Endodermal cell (in vitro differentiated cells): Measurements from ENCODE around the gene ERBB4. TPM values are rescaled to one million over a fixed set of nuclear protein-coding genes. Genes with fewer than 3 reads are reported as not detected.

Experiments
- DNase-seq: peaks from one replicate; pipeline ENCODE4 v3.0.0-alpha.2; 2017
- H3K27ac ChIP-seq: 2 replicates; pipeline ENCODE4 v1.5.1; 2013; ENCODE audit warnings: mild to moderate bottlenecking, low read depth, low read length, moderate library complexity
- H3K27me3 ChIP-seq: 2 replicates; pipeline ENCODE4 v1.6.1; 2013; ENCODE audit warnings: mild to moderate bottlenecking, low read length, moderate library complexity; ENCODE audit not compliant: insufficient read depth, control insufficient read depth, poor library complexity, severe bottlenecking
- H3K36me3 ChIP-seq: 2 replicates; pipeline ENCODE4 v1.7.0; 2013; ENCODE audit warnings: mild to moderate bottlenecking, low read length, moderate library complexity; ENCODE audit not compliant: control insufficient read depth, insufficient read depth
- H3K4me1 ChIP-seq: one replicate; pipeline ENCODE4 v1.7.0; 2013; ENCODE audit warnings: low read length; ENCODE audit not compliant: control insufficient read depth, insufficient read depth
- H3K4me3 ChIP-seq: 2 replicates; pipeline ENCODE4 v1.5.1; 2013; ENCODE audit warnings: mild to moderate bottlenecking, low read length, moderate library complexity
- H3K9ac ChIP-seq: 2 replicates; pipeline ENCODE4 v1.6.1; 2013; ENCODE audit warnings: mild to moderate bottlenecking, low read length, moderate library complexity; ENCODE audit not compliant: poor library complexity, severe bottlenecking; ENCODE audit errors: extremely low read depth
- H3K9me3 ChIP-seq: 2 replicates; pipeline ENCODE4 v1.6.1; 2013; ENCODE audit warnings: mild to moderate bottlenecking, low read length, moderate library complexity; ENCODE audit not compliant: control insufficient read depth
- H3K27ac Mint-ChIP-seq: 2 replicates; pipeline ENCODE4 v1.8.0; 2020; ENCODE audit warnings: mixed read lengths
- H3K27me3 Mint-ChIP-seq: 2 replicates; pipeline ENCODE4 v1.8.0; 2021; ENCODE audit warnings: mild to moderate bottlenecking, mixed read lengths; ENCODE audit not compliant: insufficient read depth
- H3K36me3 Mint-ChIP-seq: 2 replicates; pipeline ENCODE4 v1.8.0; 2020; ENCODE audit warnings: low read depth, mixed read lengths
- H3K4me1 Mint-ChIP-seq: 2 replicates; pipeline ENCODE4 v1.8.0; 2020; ENCODE audit warnings: mixed read lengths
- H3K4me3 Mint-ChIP-seq: 2 replicates; pipeline ENCODE4 v1.8.0; 2020; ENCODE audit warnings: mild to moderate bottlenecking, moderate library complexity, mixed read lengths
- H3K9me3 Mint-ChIP-seq: 2 replicates; pipeline ENCODE4 v1.8.0; 2020; ENCODE audit warnings: mild to moderate bottlenecking, mixed read lengths
- WGBS, 2 experiments: methylation state at CpG; one replicate each; pipeline versions ENCODE4 v1.1.5 to v1.1.7; 2013; ENCODE audit warnings: missing lambda C conversion rate in 2 of 2, mixed read lengths in 1 of 2; ENCODE audit not compliant: insufficient coverage in 1 of 2, insufficient read length in 1 of 2; 5-methylcytosine and 5-hydroxymethylcytosine counted together
- total RNA-seq, 2 donors: library from RNA; stranded (reverse); fragmentation: NEBNext Ultra II Directional in 1 of 2; extraction: Animal tissue kit (Norgen Biotek cat#: 25700) in 1 of 2; gene quantifications; 2 replicates in 1 of 2; 3 replicates in 1 of 2; pipeline ENCODE4 v1.2.1, GENCODE V29; 2021
- TF ChIP-seq, protein P1 (sequence below): fragments of 200-600 bp; sonication (generic); conservative IDR thresholded peaks from 2 replicates; pipeline ENCODE4 v1.5.0; 2021; ENCODE audit warnings: antibody characterized with exemption, mild to moderate bottlenecking

Gene ERBB4
- total RNA-seq, 2 donors from 2014 or later: 154 to 158 TPM

- no peaks in the 10 kb centered on the region for H3K27me3 Mint-ChIP-seq
- no peak overlapping the region for H3K4me3 ChIP-seq
- no peaks in the 10 kb centered on the region for H3K4me1 ChIP-seq
- no peak overlapping the region for H3K27ac Mint-ChIP-seq
- no peaks in the 10 kb centered on the region for H3K9me3 ChIP-seq
- no peak overlapping the region for H3K9ac ChIP-seq
- DNase-seq: no peak
- TF ChIP-seq, protein P1, sequence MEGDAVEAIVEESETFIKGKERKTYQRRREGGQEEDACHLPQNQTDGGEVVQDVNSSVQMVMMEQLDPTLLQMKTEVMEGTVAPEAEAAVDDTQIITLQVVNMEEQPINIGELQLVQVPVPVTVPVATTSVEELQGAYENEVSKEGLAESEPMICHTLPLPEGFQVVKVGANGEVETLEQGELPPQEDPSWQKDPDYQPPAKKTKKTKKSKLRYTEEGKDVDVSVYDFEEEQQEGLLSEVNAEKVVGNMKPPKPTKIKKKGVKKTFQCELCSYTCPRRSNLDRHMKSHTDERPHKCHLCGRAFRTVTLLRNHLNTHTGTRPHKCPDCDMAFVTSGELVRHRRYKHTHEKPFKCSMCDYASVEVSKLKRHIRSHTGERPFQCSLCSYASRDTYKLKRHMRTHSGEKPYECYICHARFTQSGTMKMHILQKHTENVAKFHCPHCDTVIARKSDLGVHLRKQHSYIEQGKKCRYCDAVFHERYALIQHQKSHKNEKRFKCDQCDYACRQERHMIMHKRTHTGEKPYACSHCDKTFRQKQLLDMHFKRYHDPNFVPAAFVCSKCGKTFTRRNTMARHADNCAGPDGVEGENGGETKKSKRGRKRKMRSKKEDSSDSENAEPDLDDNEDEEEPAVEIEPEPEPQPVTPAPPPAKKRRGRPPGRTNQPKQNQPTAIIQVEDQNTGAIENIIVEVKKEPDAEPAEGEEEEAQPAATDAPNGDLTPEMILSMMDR: no peak
- H3K36me3 Mint-ChIP-seq: no peaks in the 10 kb centered on the region
- 82 to 88% methylated on average over 5 to 8 of the region's 8 CpGs for WGBS, 2 experiments
- no peak overlapping the region for H3K4me3 Mint-ChIP-seq
- H3K4me1 Mint-ChIP-seq: peaks cover 4% of the 10 kb centered on the region
- no peaks in the 10 kb centered on the region for H3K9me3 Mint-ChIP-seq
- peak overlapping the region; percentile 34 for H3K27ac ChIP-seq
- no peaks in the 10 kb centered on the region for H3K27me3 ChIP-seq
- no peaks in the 10 kb centered on the region for H3K36me3 ChIP-seq
These were observed 610.4 kb downstream of the ERBB4 start for GRCh38 chr2:211928201-211928600.

GRCh38 chr2:211923019-211923418 is 615.6 kb downstream of the ERBB4 start:
- Mint-ChIP-seq H3K9me3 (no peaks in the 10 kb centered on the region), H3K27me3 (no peaks in the 10 kb centered on the region), H3K36me3 (no peaks in the 10 kb centered on the region), H3K4me3 (no peak overlapping the region), H3K4me1 (peaks cover under 1% of the 10 kb centered on the region), H3K27ac (no peak overlapping the region)
- WGBS, 2 experiments: 84 to 91% methylated on average over 4 of the region's 4 CpGs
- Histone ChIP-seq H3K27me3 (no peaks in the 10 kb centered on the region), H3K36me3 (no peaks in the 10 kb centered on the region), H3K4me1 (no peaks in the 10 kb centered on the region), H3K4me3 (no peak overlapping the region), H3K27ac (no peak overlapping the region), H3K9me3 (no peaks in the 10 kb centered on the region), H3K9ac (no peak overlapping the region)
- no peak for DNase-seq
- TF ChIP-seq, protein P1: no peak

DNA sequence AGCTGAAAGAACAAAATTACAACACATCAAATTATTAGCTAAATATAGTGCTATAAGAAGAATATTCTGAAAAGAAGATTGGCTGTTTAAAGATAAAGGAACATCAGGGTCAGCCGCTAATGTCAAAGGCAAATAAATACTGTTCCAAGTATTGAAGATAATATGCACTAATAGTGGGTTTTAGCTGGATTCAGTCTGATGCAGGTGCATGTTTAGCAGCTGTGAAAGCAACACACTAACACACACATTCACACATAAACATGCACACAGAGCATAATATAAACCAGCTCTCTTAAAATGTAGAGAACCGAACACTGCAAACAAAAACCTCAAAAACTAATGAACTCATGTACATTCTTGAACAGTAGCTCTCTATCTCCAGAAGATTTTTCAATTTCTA is 634.6 kb downstream of the ERBB4 start:
- H3K27ac ChIP-seq: no peak overlapping the region
- no peaks in the 10 kb centered on the region for H3K9me3 ChIP-seq
- Mint-ChIP-seq H3K36me3 (no peaks in the 10 kb centered on the region), H3K27ac (no peak overlapping the region), H3K4me1 (no peaks in the 10 kb centered on the region), H3K27me3 (no peaks in the 10 kb centered on the region), H3K9me3 (no peaks in the 10 kb centered on the region), H3K4me3 (no peak overlapping the region)
- TF ChIP-seq, protein P1: no peak
- H3K4me1 ChIP-seq: no peaks in the 10 kb centered on the region
- H3K4me3 ChIP-seq: no peak overlapping the region
- no peaks in the 10 kb centered on the region for H3K27me3 ChIP-seq
- no peak for DNase-seq
- no peak overlapping the region for H3K9ac ChIP-seq
- WGBS, 2 experiments: 93 to 100% methylated on average over 1 to 2 of the region's 2 CpGs
- H3K36me3 ChIP-seq: no peaks in the 10 kb centered on the region
